Fibroblast of lung (primary cell): ENCODE data around the gene SGTA.
A peak's percentile ranks its signal among the peaks of the same experiment; 100 is the strongest.

Experiments used
- CTCF ChIP-seq, 2 donors: IDR thresholded peaks in 1 of 2; conservative IDR thresholded peaks in 1 of 2; 1 replicate in 1 of 2; 2 replicates in 1 of 2; pipeline ENCODE4 v1.5.1; 2011 to 2012; ENCODE audit warnings: low read length in 2 of 2, control low read depth in 1 of 2, inconsistent platforms in 1 of 2, low read depth in 1 of 2, mild to moderate bottlenecking in 1 of 2
- EZH2 ChIP-seq: IDR thresholded peaks from 2 replicates; pipeline ENCODE4 v1.5.1; 2012; ENCODE audit warnings: low read length, control low read depth, mild to moderate bottlenecking; ENCODE audit errors: missing control alignments

GRCh38 chr19:2739602-2740313, 43.3 kb downstream of the SGTA start, which contains the start of gene SLC39A3:
- no peak for TF ChIP-seq EZH2
- peak; percentile 27 to 29 for TF ChIP-seq CTCF (conservative IDR thresholded peaks at IDR 0.05 in 1 of 2, IDR thresholded peaks at IDR 0.05 in 1 of 2; ENCODE audit: low read depth in 1 of 2, low read length in 2 of 2)
